ENCODE data around the gene KRT81. TPM values are rescaled to one million over a fixed set of nuclear protein-coding genes. Genes with fewer than 3 reads are reported as not detected.

KRT81 gene
- total RNA-seq, 1 experiment from 2014 or later: 0.90 TPM

DNA sequence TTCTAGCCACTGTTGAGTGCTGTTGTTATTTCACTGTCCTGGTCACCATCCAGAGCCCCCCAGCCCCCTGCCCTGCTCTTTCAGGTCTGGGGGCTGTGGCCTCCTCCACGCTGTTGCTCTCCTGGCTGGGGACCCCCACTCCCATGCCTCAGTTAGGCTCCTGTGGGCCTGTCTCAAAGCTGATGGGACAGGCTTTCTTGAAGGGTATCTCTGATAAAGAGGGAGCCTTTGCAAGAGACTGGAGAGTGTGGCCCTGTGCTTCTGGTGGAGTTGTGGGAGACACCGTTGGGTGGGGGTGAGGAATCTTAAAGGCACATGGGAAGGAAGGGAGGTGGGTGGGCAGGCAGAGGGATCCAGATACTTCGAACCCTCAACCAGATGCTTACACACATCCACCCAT lies 29.0 kb downstream of the KRT81 start:
- no TSS peak for BruUV-seq (replicated peaks)

DNA sequence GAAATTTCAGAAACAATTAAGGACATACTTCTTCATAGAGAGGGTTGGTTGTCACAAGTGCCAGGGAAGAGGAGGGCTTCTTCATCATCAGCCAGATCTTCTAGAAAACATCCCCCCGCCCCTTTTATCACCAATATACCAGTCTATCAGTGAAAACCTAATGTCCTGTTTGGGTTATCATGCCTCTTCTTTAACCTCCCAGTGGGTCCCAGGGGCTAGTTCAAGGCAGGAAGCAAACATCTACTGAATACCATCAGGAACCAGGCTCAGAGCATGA lies 30.2 kb downstream of the KRT81 start:
- Histone ChIP-seq H3K27me3 (ENCODE audit: control insufficient read depth, insufficient read depth, low read length) (no peaks in the 10 kb centered on the region), H3K27ac (ENCODE audit: low read length) (peak overlapping the region; percentile 48; the same call in 1 of the 2 replicates), H3K9me3 (ENCODE audit: control insufficient read depth, insufficient read depth, low read depth, low read length) (no peaks in the 10 kb centered on the region), H3K36me3 (ENCODE audit: control insufficient read depth, insufficient read depth, low read length) (no peaks in the 10 kb centered on the region), H3K4me3 (ENCODE audit: low read depth in 2 of 2, low read length in 2 of 2) (no peak overlapping the region), H3K4me1 (ENCODE audit: control insufficient read depth, insufficient read depth, low read length) (no peaks in the 10 kb centered on the region)
- ChIA-PET CTCF (no interaction called here), POLR2A (no interaction called here)
- no TSS peak for BruUV-seq (replicated peaks)
- DNase-seq (ENCODE audit: low read depth, low spot score) (no peak), ATAC-seq (no peak)
- TF ChIP-seq, protein P1, sequence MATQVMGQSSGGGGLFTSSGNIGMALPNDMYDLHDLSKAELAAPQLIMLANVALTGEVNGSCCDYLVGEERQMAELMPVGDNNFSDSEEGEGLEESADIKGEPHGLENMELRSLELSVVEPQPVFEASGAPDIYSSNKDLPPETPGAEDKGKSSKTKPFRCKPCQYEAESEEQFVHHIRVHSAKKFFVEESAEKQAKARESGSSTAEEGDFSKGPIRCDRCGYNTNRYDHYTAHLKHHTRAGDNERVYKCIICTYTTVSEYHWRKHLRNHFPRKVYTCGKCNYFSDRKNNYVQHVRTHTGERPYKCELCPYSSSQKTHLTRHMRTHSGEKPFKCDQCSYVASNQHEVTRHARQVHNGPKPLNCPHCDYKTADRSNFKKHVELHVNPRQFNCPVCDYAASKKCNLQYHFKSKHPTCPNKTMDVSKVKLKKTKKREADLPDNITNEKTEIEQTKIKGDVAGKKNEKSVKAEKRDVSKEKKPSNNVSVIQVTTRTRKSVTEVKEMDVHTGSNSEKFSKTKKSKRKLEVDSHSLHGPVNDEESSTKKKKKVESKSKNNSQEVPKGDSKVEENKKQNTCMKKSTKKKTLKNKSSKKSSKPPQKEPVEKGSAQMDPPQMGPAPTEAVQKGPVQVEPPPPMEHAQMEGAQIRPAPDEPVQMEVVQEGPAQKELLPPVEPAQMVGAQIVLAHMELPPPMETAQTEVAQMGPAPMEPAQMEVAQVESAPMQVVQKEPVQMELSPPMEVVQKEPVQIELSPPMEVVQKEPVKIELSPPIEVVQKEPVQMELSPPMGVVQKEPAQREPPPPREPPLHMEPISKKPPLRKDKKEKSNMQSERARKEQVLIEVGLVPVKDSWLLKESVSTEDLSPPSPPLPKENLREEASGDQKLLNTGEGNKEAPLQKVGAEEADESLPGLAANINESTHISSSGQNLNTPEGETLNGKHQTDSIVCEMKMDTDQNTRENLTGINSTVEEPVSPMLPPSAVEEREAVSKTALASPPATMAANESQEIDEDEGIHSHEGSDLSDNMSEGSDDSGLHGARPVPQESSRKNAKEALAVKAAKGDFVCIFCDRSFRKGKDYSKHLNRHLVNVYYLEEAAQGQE (IDR thresholded peaks at IDR 0.05; ENCODE audit: insufficient read depth in 1 of 2, low read depth in 2 of 2, low read length in 1 of 2): no peak
- TF ChIP-seq POLR2AphosphoS5 (IDR thresholded peaks at IDR 0.05; ENCODE audit: low read depth, low read length): no peak
- TF ChIP-seq, protein P2, sequence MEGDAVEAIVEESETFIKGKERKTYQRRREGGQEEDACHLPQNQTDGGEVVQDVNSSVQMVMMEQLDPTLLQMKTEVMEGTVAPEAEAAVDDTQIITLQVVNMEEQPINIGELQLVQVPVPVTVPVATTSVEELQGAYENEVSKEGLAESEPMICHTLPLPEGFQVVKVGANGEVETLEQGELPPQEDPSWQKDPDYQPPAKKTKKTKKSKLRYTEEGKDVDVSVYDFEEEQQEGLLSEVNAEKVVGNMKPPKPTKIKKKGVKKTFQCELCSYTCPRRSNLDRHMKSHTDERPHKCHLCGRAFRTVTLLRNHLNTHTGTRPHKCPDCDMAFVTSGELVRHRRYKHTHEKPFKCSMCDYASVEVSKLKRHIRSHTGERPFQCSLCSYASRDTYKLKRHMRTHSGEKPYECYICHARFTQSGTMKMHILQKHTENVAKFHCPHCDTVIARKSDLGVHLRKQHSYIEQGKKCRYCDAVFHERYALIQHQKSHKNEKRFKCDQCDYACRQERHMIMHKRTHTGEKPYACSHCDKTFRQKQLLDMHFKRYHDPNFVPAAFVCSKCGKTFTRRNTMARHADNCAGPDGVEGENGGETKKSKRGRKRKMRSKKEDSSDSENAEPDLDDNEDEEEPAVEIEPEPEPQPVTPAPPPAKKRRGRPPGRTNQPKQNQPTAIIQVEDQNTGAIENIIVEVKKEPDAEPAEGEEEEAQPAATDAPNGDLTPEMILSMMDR (IDR thresholded peaks at IDR 0.05): no peak
- no peak for TF ChIP-seq SIN3A (IDR thresholded peaks at IDR 0.05; ENCODE audit: borderline replicate concordance, insufficient read depth, low read depth, low read length)
- no peak for TF ChIP-seq TCF7L2 (IDR thresholded peaks at IDR 0.05; ENCODE audit: low read depth, low read length)
- intact Hi-C loops (cut with micrococcal nuclease; ENCODE audit: unreplicated experiment): no loop called here
- in situ Hi-C loops (cut with HindIII; ENCODE audit: low pct_unique_long_range_greater_than_20kb, low sequenced_read_pairs): no loop called here

More for the DNA sequence above, 29.0 kb downstream of the KRT81 start:
- POLR2A ChIA-PET: no interaction called here
- Histone ChIP-seq H3K4me1 (ENCODE audit: control insufficient read depth, insufficient read depth, low read length) (no peaks in the 10 kb centered on the region), H3K36me3 (ENCODE audit: control insufficient read depth, insufficient read depth, low read length) (no peaks in the 10 kb centered on the region), H3K27ac (ENCODE audit: low read length) (peak overlapping the region; percentile 11), H3K4me3 (ENCODE audit: low read depth in 2 of 2, low read length in 2 of 2) (no peak overlapping the region), H3K27me3 (ENCODE audit: control insufficient read depth, insufficient read depth, low read length) (no peaks in the 10 kb centered on the region), H3K9me3 (ENCODE audit: control insufficient read depth, insufficient read depth, low read depth, low read length) (no peaks in the 10 kb centered on the region)
- in situ Hi-C loops (cut with HindIII; ENCODE audit: low pct_unique_long_range_greater_than_20kb, low sequenced_read_pairs): no loop called here
- CTCF ChIA-PET: no interaction called here
- no peak for DNase-seq (ENCODE audit: low read depth, low spot score)
- intact Hi-C loops (cut with micrococcal nuclease; ENCODE audit: unreplicated experiment): no loop called here
- TF ChIP-seq, protein P2 (IDR thresholded peaks at IDR 0.05): no peak
- TF ChIP-seq TCF7L2 (IDR thresholded peaks at IDR 0.05; ENCODE audit: low read depth, low read length): no peak
- TF ChIP-seq SIN3A (IDR thresholded peaks at IDR 0.05; ENCODE audit: borderline replicate concordance, insufficient read depth, low read depth, low read length): no peak
- no peak for ATAC-seq

Data from Panc1 (cell line).